Measurements from ENCODE around the gene STX3. TPM values are rescaled to one million over a fixed set of nuclear protein-coding genes. Genes with fewer than 3 reads are reported as not detected.

STX3 gene
- polyA plus RNA-seq, 1 donor from 2014 or later, result 21.3 TPM

- Histone ChIP-seq H3K27me3 (ENCODE audit: insufficient read depth, low read depth, low read length) (no peaks in the 10 kb centered on the region), H4K20me1 (ENCODE audit: insufficient read depth) (no peaks in the 10 kb centered on the region), H3K79me2 (replicated peaks; ENCODE audit: insufficient read depth, low read length) (no peaks in the 10 kb centered on the region), H3F3A (ENCODE audit: insufficient read depth, low read length, poor library complexity, severe bottlenecking) (no peaks in the 10 kb centered on the region), H2AFZ (ENCODE audit: low read depth, low read length) (no peak overlapping the region), H3K4me2 (ENCODE audit: low read length) (no peak overlapping the region), H3K9ac (ENCODE audit: low read length) (no peak overlapping the region), H3K9me2 (ENCODE audit: insufficient read depth, low read length) (no peaks in the 10 kb centered on the region), H3K27ac (ENCODE audit: low read length) (no peak overlapping the region), H3K9me3 (ENCODE audit: low read length) (no peaks in the 10 kb centered on the region), H3K4me3 (ENCODE audit: low read length) (no peak overlapping the region), H3K36me3 (ENCODE audit: insufficient read depth, low read length) (no peaks in the 10 kb centered on the region)
- TF ChIP-seq SMC3 (conservative IDR thresholded peaks at IDR 0.05; ENCODE audit: poor library complexity) (no peak), RAD21 (conservative IDR thresholded peaks at IDR 0.05) (no peak), MXI1 (conservative IDR thresholded peaks at IDR 0.05; ENCODE audit: poor library complexity, severe bottlenecking) (no peak), TAF1 (IDR thresholded peaks at IDR 0.05; ENCODE audit: low read depth) (no peak), POLR2AphosphoS5 (IDR thresholded peaks at IDR 0.05) (no peak), EP300 (conservative IDR thresholded peaks at IDR 0.05; ENCODE audit: poor library complexity, severe bottlenecking) (no peak), EZH2 (IDR thresholded peaks at IDR 0.05; ENCODE audit: borderline replicate concordance, insufficient read depth, low read length, poor library complexity, severe bottlenecking) (no peak)
These were observed 87.1 kb downstream of the STX3 start for GRCh38 chr11:59842316-59842715.

GRCh38 chr11:59845399-59845798 is 90.2 kb downstream of the STX3 start, which contains the start of gene CBLIF:
Gene CBLIF, minus strand, starts transcription at chr11:59845499. Its CDS starts 46 bp downstream, at chr11:59845453.
- TF ChIP-seq MXI1 (conservative IDR thresholded peaks at IDR 0.05; ENCODE audit: poor library complexity, severe bottlenecking) (no peak), EP300 (conservative IDR thresholded peaks at IDR 0.05; ENCODE audit: poor library complexity, severe bottlenecking) (no peak), REST (IDR thresholded peaks at IDR 0.05; ENCODE audit: borderline replicate concordance) (no peak), SMC3 (conservative IDR thresholded peaks at IDR 0.05; ENCODE audit: poor library complexity) (no peak), TAF1 (IDR thresholded peaks at IDR 0.05; ENCODE audit: low read depth) (no peak), EZH2 (IDR thresholded peaks at IDR 0.05; ENCODE audit: borderline replicate concordance, insufficient read depth, low read length, poor library complexity, severe bottlenecking) (no peak), RAD21 (conservative IDR thresholded peaks at IDR 0.05) (no peak), CTCF (IDR thresholded peaks at IDR 0.05; ENCODE audit: poor library complexity, severe bottlenecking) (no peak), POLR2AphosphoS5 (IDR thresholded peaks at IDR 0.05) (no peak)

More at GRCh38 chr11:59845399-59845798, 90.2 kb downstream of the STX3 start, which contains the start of gene CBLIF:
- Histone ChIP-seq H3K79me2 (replicated peaks; ENCODE audit: insufficient read depth, low read length) (no peaks in the 10 kb centered on the region), H3K4me2 (ENCODE audit: low read length) (no peak within 1 kb of the TSS), H3K27me3 (ENCODE audit: insufficient read depth, low read depth, low read length) (no peaks in the 10 kb centered on the region), H2AFZ (ENCODE audit: low read depth, low read length) (no peak within 1 kb of the TSS), H4K20me1 (ENCODE audit: insufficient read depth) (no peaks in the 10 kb centered on the region), H3K27ac (ENCODE audit: low read length) (no peak within 1 kb of the TSS), H3K9me2 (ENCODE audit: insufficient read depth, low read length) (no peaks in the 10 kb centered on the region), H3K36me3 (ENCODE audit: insufficient read depth, low read length) (no peaks in the 10 kb centered on the region), H3F3A (ENCODE audit: insufficient read depth, low read length, poor library complexity, severe bottlenecking) (no peaks in the 10 kb centered on the region), H3K9me3 (ENCODE audit: low read length) (no peaks in the 10 kb centered on the region), H3K4me3 (ENCODE audit: low read length) (no peak within 1 kb of the TSS), H3K9ac (ENCODE audit: low read length) (no peak within 1 kb of the TSS)

Measured in neural cell (in vitro differentiated cells).